Measurements from ENCODE around the gene TPST2.

GRCh38 chr22:26619510-26619909 is 29.6 kb upstream of the TPST2 start:
- TF ChIP-seq, protein P1, sequence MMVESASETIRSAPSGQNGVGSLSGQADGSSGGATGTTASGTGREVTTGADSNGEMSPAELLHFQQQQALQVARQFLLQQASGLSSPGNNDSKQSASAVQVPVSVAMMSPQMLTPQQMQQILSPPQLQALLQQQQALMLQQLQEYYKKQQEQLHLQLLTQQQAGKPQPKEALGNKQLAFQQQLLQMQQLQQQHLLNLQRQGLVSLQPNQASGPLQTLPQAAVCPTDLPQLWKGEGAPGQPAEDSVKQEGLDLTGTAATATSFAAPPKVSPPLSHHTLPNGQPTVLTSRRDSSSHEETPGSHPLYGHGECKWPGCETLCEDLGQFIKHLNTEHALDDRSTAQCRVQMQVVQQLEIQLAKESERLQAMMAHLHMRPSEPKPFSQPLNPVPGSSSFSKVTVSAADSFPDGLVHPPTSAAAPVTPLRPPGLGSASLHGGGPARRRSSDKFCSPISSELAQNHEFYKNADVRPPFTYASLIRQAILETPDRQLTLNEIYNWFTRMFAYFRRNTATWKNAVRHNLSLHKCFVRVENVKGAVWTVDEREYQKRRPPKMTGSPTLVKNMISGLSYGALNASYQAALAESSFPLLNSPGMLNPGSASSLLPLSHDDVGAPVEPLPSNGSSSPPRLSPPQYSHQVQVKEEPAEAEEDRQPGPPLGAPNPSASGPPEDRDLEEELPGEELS (CRISPR knock-in tag; IDR thresholded peaks at IDR 0.05; ENCODE audit: borderline replicate concordance), result no peak
- TF ChIP-seq POLR2AphosphoS5 (IDR thresholded peaks at IDR 0.05; ENCODE audit: control insufficient read depth, insufficient read depth, low read depth, low read length) (no peak), POLR2A (conservative IDR thresholded peaks at IDR 0.05) (no peak), FIP1L1 (IDR thresholded peaks at IDR 0.05; ENCODE audit: low read depth, low read length, poor library complexity, severe bottlenecking) (no peak), CTCF (IDR thresholded peaks at IDR 0.05 in 2 of 3, conservative IDR thresholded peaks at IDR 0.05 in 1 of 3; ENCODE audit: insufficient read depth in 2 of 3, low read depth in 1 of 3, low read length in 3 of 3) (no peak), HNRNPH1 (optimal IDR thresholded peaks at IDR 0.05; ENCODE audit: low read depth, low read length) (no peak), RFX5 (IDR thresholded peaks at IDR 0.05; ENCODE audit: low read depth, low read length) (no peak), ZNF232 (CRISPR knock-in tag; IDR thresholded peaks at IDR 0.05) (no peak), EHMT2 (IDR thresholded peaks at IDR 0.05) (no peak), EZH2 (IDR thresholded peaks at IDR 0.05; ENCODE audit: borderline replicate concordance, low read depth, low read length) (no peak)
- TF ChIP-seq, protein P2, sequence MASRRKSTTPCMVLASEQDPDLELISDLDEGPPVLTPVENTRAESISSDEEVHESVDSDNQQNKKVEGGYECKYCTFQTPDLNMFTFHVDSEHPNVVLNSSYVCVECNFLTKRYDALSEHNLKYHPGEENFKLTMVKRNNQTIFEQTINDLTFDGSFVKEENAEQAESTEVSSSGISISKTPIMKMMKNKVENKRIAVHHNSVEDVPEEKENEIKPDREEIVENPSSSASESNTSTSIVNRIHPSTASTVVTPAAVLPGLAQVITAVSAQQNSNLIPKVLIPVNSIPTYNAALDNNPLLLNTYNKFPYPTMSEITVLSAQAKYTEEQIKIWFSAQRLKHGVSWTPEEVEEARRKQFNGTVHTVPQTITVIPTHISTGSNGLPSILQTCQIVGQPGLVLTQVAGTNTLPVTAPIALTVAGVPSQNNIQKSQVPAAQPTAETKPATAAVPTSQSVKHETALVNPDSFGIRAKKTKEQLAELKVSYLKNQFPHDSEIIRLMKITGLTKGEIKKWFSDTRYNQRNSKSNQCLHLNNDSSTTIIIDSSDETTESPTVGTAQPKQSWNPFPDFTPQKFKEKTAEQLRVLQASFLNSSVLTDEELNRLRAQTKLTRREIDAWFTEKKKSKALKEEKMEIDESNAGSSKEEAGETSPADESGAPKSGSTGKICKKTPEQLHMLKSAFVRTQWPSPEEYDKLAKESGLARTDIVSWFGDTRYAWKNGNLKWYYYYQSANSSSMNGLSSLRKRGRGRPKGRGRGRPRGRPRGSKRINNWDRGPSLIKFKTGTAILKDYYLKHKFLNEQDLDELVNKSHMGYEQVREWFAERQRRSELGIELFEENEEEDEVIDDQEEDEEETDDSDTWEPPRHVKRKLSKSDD (conservative IDR thresholded peaks at IDR 0.05; ENCODE audit: low read length), result no peak
